Stomach (tissue), 9 donors: ENCODE data around the gene CGN. TPM values are rescaled to one million over a fixed set of nuclear protein-coding genes. Genes with fewer than 3 reads are reported as not detected.

Experiments
- DNase-seq, 2 donors: peaks; one replicate each; pipeline versions ENCODE4 v3.0.0 to v3.0.0-alpha.2; 2013 to 2019
- H3K27ac ChIP-seq, 5 donors: fragments of 200-600 bp in 4 of 5; sonication (generic) in 4 of 5; one replicate each; pipeline ENCODE4 v1.5.1; 2013 to 2019; ENCODE audit warnings: mild to moderate bottlenecking in 1 of 5, moderate library complexity in 1 of 5
- H3K27me3 ChIP-seq, 3 donors: fragments of 200-600 bp; sonication (generic); one replicate each; pipeline ENCODE4 v1.5.1; 2017 to 2019; ENCODE audit warnings: mixed run types in 1 of 3
- H3K36me3 ChIP-seq, 4 donors: fragments of 200-600 bp; sonication (generic); 1 replicate in 3 of 4; 2 replicates in 1 of 4; pipeline ENCODE4 v1.5.1; 2016 to 2019
- H3K4me1 ChIP-seq, 4 donors: fragments of 200-600 bp; sonication (generic); one replicate each; pipeline ENCODE4 v1.5.1; 2016 to 2019
- H3K4me3 ChIP-seq, 4 donors: fragments of 200-600 bp; sonication (generic) in 3 of 4; one replicate each; pipeline ENCODE4 v1.5.1; 2016 to 2019; ENCODE audit warnings: mild to moderate bottlenecking in 1 of 4
- H3K9me3 ChIP-seq, 4 donors: fragments of 200-600 bp; sonication (generic); one replicate each; pipeline ENCODE4 v1.5.1; 2016 to 2019
- EP300 ChIP-seq: sonication (generic); formaldehyde crosslinking; IDR thresholded peaks from one replicate; pipeline ENCODE4 v1.6.1; 2017; ENCODE audit warnings: antibody characterized with exemption
- POLR2A ChIP-seq, 4 donors: fragments of 450-650 bp; IDR thresholded peaks; one replicate each; pipeline ENCODE4 v1.6.1; 2016; ENCODE audit warnings: antibody characterized with exemption in 4 of 4, control low read depth in 2 of 4, mild to moderate bottlenecking in 1 of 4, moderate library complexity in 1 of 4
- POLR2AphosphoS5 ChIP-seq, 3 donors: sonication (generic); formaldehyde crosslinking; IDR thresholded peaks; one replicate each; pipeline ENCODE4 v1.6.1; 2016; ENCODE audit warnings: antibody characterized with exemption in 3 of 3
- WGBS, 5 donors: extraction: QIAGEN DNeasy Blood & Tissue Kit in 3 of 5; methylation state at CpG; one replicate each; pipeline versions ENCODE4 v1.1.5 to v1.1.7; 2013 to 2018; 5-methylcytosine and 5-hydroxymethylcytosine counted together
- intact Hi-C: fragments of 100-400 bp; cut with DNase I; formaldehyde crosslinking; loops from one replicate; pipeline ENCODE4 v1.15.1; 2023; ENCODE audit warnings: low total_unique reads
- polyA plus RNA-seq, 3 donors: library from polyadenylated mRNA; stranded (reverse); fragments of 200-250 nt; gene quantifications; one replicate each; pipeline ENCODE4 v1.2.3, GENCODE V29; 2013
- total RNA-seq, 5 donors: library from RNA; depleted of rRNA; stranded (reverse); fragments of >200 nt; gene quantifications; one replicate each; pipeline versions ENCODE4 v1.1.0 to v1.2.3, GENCODE V29; 2014 to 2016
- TF ChIP-seq, protein P1 (sequence below), 7 experiments: fragments of 450-650 bp in 4 of 7; fragments of 200-600 bp in 3 of 7; sonication (generic) in 3 of 7; IDR thresholded peaks; one replicate each; pipeline ENCODE4 v1.5.1; 2016 to 2019; ENCODE audit warnings: antibody characterized with exemption in 7 of 7, control low read depth in 2 of 7, mild to moderate bottlenecking in 1 of 7
- donor health status: healthy with polysubstance abuse.
- donor health status: Bipolar disorder and iron deficiency.
- donor health status: healthy.

The CGN gene
- total and polyA plus RNA-seq, 8 donors, result 14.0 to 137 (median 26.7) TPM

DNA sequence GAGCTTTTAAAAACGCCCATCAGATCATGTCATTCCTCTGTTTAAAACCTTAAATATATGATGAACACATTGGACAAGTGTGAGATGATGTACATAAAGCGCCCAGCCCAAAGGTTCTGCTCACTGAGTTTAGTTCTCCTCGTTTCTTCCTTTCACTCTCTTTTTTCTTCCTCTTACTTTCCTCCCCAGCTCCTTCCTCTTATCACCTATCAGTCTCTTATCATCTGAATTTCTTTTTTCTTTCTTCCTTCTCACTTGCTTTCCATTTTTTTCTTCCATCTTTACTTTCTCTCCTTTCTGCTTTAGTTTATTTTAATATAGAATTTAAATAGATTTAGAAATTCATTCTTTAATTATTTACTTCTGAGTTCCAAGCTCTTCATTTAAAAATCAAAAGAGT lies 34.1 kb upstream of the CGN start:
- WGBS, 5 donors, result 67 to 80% (median 68%) methylated on average over 3 of the region's 3 CpGs

DNA sequence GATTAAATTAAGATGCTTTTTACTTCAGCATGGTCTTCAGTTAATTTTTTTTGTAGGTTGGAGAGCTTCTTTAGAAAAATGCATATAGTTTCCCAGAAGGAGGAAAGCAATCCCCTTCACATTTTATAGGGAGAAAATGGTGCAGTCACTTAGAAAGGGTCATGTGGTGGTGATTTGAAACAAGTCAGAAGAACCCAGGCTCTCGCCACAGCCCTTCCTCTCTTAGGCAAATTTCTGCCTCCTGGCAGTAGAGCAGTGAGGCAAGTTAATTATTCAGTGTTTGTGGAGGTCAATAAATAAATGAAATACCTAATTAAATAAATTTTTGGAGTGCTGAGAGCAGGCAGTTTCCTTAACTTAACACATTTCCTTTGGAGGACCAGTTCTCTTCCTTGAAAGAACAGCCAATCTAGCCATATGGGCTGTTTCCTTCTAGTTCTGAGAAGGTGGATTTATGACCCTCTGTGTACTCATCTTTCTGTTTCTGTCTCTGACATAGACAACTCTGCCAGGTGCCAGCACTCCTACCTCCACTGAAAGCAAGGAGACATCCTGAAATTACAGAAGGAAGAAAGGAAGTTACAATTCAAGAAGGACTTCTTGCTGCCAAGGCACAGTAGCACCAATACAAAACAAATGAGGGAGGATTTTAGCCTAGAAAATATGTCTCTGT lies 32.9 kb upstream of the CGN start:
- no peaks in the 10 kb centered on the region for H3K27me3 ChIP-seq
- H3K9me3 ChIP-seq, result peaks cover 0 to 11% (median 6%) of the 10 kb centered on the region in 4 donors
- H3K4me3 ChIP-seq, result no peak overlapping the region
- H3K4me1 ChIP-seq, result peaks cover 0 to 6% (median 0%) of the 10 kb centered on the region in 4 donors
- no peak for DNase-seq
- H3K36me3 ChIP-seq, result no peaks in the 10 kb centered on the region
- H3K27ac ChIP-seq, result no peak overlapping the region
- WGBS, 5 donors, result 81 to 93% (median 88%) methylated on average over 1 of the region's 1 CpG
- intact Hi-C loops, result no loop called here
- TF ChIP-seq POLR2AphosphoS5 (IDR thresholded peaks at IDR 0.05) (no peak), EP300 (no peak), POLR2A (IDR thresholded peaks at IDR 0.05) (no peak)
- TF ChIP-seq, protein P1, sequence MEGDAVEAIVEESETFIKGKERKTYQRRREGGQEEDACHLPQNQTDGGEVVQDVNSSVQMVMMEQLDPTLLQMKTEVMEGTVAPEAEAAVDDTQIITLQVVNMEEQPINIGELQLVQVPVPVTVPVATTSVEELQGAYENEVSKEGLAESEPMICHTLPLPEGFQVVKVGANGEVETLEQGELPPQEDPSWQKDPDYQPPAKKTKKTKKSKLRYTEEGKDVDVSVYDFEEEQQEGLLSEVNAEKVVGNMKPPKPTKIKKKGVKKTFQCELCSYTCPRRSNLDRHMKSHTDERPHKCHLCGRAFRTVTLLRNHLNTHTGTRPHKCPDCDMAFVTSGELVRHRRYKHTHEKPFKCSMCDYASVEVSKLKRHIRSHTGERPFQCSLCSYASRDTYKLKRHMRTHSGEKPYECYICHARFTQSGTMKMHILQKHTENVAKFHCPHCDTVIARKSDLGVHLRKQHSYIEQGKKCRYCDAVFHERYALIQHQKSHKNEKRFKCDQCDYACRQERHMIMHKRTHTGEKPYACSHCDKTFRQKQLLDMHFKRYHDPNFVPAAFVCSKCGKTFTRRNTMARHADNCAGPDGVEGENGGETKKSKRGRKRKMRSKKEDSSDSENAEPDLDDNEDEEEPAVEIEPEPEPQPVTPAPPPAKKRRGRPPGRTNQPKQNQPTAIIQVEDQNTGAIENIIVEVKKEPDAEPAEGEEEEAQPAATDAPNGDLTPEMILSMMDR (IDR thresholded peaks at IDR 0.05), result no peak

More for the DNA sequence above, 34.1 kb upstream of the CGN start:
- no peak overlapping the region for H3K27ac ChIP-seq
- intact Hi-C loops, result no loop called here
- no peak for TF ChIP-seq POLR2A (IDR thresholded peaks at IDR 0.05)
- no peak for TF ChIP-seq EP300
- TF ChIP-seq, protein P1 (IDR thresholded peaks at IDR 0.05), result no peak
- no peak for TF ChIP-seq POLR2AphosphoS5 (IDR thresholded peaks at IDR 0.05)
- no peak for DNase-seq
- H3K27me3 ChIP-seq, result no peaks in the 10 kb centered on the region
- H3K4me3 ChIP-seq, result no peak overlapping the region
- no peaks in the 10 kb centered on the region for H3K36me3 ChIP-seq
- peaks cover 0 to 6% (median 1%) of the 10 kb centered on the region in 4 donors for H3K9me3 ChIP-seq
- peaks cover 0 to 11% (median 3%) of the 10 kb centered on the region in 4 donors for H3K4me1 ChIP-seq

DNA sequence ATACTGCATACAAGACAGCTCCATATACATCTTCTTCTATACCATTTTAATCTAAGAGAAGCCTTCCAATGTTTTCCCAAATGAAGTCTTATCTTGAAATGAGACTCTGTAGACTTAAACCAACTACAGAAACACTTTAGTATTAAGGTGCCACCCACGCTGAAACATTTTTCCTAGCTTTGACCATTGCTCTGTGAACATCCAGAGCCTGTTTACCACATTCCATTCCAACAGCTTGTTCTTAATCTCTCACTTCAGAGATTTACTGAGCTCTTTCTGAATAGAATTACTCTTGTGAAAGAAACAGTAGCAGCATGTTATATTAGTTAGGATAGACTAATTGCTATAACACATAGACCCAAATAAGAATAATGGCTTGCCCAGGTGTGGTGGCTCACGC lies 32.3 kb upstream of the CGN start:
- H3K9me3 ChIP-seq, result peaks cover 0 to 11% (median 6%) of the 10 kb centered on the region in 4 donors
- H3K27me3 ChIP-seq, result no peaks in the 10 kb centered on the region
- intact Hi-C loops, result no loop called here
- H3K4me3 ChIP-seq, result no peak overlapping the region
- H3K27ac ChIP-seq, result no peak overlapping the region
- no peaks in the 10 kb centered on the region for H3K4me1 ChIP-seq
- no peak for DNase-seq
- no peaks in the 10 kb centered on the region for H3K36me3 ChIP-seq
- TF ChIP-seq EP300 (no peak), POLR2A (IDR thresholded peaks at IDR 0.05) (no peak), POLR2AphosphoS5 (IDR thresholded peaks at IDR 0.05) (no peak)
- TF ChIP-seq, protein P1 (IDR thresholded peaks at IDR 0.05), result no peak
- 64 to 80% (median 66%) methylated on average over 2 of the region's 2 CpGs for WGBS, 5 donors

DNA sequence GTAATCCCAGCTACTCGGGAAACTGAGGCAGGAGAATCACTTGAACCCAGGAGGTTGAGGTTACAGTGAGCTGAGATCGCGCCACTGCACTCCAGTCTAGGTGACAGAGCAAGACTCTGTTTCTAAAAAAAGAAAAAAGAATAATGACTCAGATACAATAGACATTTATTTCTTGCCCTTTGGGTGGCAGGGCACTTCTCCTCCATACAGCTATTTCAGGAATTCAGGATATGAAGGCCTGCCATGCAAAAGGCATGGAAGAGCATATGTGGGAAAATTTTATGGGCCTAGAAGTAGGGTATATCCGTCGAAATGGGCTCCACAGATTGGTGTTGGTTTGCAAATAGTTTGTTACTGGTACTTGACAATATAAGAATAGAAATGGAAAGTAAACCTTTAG lies 31.7 kb upstream of the CGN start:
- Histone ChIP-seq H3K4me1 (no peaks in the 10 kb centered on the region), H3K9me3 (peaks cover 0 to 11% (median 6%) of the 10 kb centered on the region in 4 donors), H3K4me3 (no peak overlapping the region), H3K27me3 (no peaks in the 10 kb centered on the region), H3K27ac (no peak overlapping the region), H3K36me3 (no peaks in the 10 kb centered on the region)
- TF ChIP-seq, protein P1 (IDR thresholded peaks at IDR 0.05), result no peak
- TF ChIP-seq POLR2AphosphoS5 (IDR thresholded peaks at IDR 0.05), result no peak
- TF ChIP-seq EP300, result no peak
- no peak for TF ChIP-seq POLR2A (IDR thresholded peaks at IDR 0.05)
- intact Hi-C loops, result no loop called here
- WGBS, 5 donors, result 88 to 94% (median 92%) methylated on average over 5 of the region's 5 CpGs
- no peak for DNase-seq
